WTC11 (cell line): ENCODE data around the gene SERPINB1. TPM values are rescaled to one million over a fixed set of nuclear protein-coding genes. Genes with fewer than 3 reads are reported as not detected.

Experiments used
- ATAC-seq: fragments of 200-7000 bp; cut with Tn5 transposase; 2 replicates; pipeline ENCODE4 v1.10.0; 2021; ENCODE audit warnings: mild to moderate bottlenecking, moderate library complexity
- CTCF ChIA-PET: fragments of 300-600 bp; sonication (Branson Sonifier 250); formaldehyde crosslinking; loops from one replicate; lab custom pipeline; 2021; ENCODE audit warnings: antibody characterized with exemption; lab: Charles Lee
- POLR2A ChIA-PET: fragments of 350-600 bp; sonication (Branson Sonifier 250); formaldehyde crosslinking; loops from one replicate; lab custom pipeline; 2021; ENCODE audit warnings: antibody characterized with exemption; lab: Charles Lee
- DNase-seq: peaks from one replicate; pipeline ENCODE4 v3.0.0; 2021; ENCODE audit warnings: low spot score
- H3K27ac Mint-ChIP-seq: 2 replicates; pipeline ENCODE4 v1.8.0; 2021; ENCODE audit warnings: mixed read lengths
- H3K27me3 Mint-ChIP-seq: 2 replicates; pipeline ENCODE4 v1.8.0; 2021; ENCODE audit warnings: low read depth, mild to moderate bottlenecking, moderate library complexity, mixed read lengths
- H3K36me3 Mint-ChIP-seq: 2 replicates; pipeline ENCODE4 v1.8.0; 2021; ENCODE audit warnings: mixed read lengths
- H3K4me1 Mint-ChIP-seq: 2 replicates; pipeline ENCODE4 v1.8.0; 2022; ENCODE audit warnings: mixed read lengths
- H3K4me3 Mint-ChIP-seq: 2 replicates; pipeline ENCODE4 v1.8.0; 2021; ENCODE audit warnings: mild to moderate bottlenecking, moderate library complexity, mixed read lengths
- H3K9me3 Mint-ChIP-seq: 2 replicates; pipeline ENCODE4 v1.8.0; 2021; ENCODE audit warnings: mixed read lengths
- ATF6 ChIP-seq: sonication (generic); formaldehyde crosslinking; IDR thresholded peaks from 2 replicates; pipeline ENCODE4 v1.8.1; 2023; ENCODE audit warnings: mild to moderate bottlenecking, missing genetic modification reagents
- FOXP1 ChIP-seq: sonication (generic); formaldehyde crosslinking; IDR thresholded peaks from 2 replicates; pipeline ENCODE4 v1.8.0; 2022; ENCODE audit warnings: missing genetic modification reagents, mild to moderate bottlenecking, moderate library complexity, borderline replicate concordance
- GRHL2 ChIP-seq: fragments of 250-450 bp; sonication (Bioruptor Pico); IDR thresholded peaks from 2 replicates; pipeline ENCODE4 v1.8.0; 2022; ENCODE audit warnings: mild to moderate bottlenecking, moderate library complexity; ENCODE audit not compliant: insufficient replicate concordance, severe bottlenecking
- GTF2I ChIP-seq: fragments of 250-450 bp; sonication (Bioruptor Pico); conservative IDR thresholded peaks from 2 replicates; pipeline ENCODE4 v1.4.0; 2021; ENCODE audit warnings: mild to moderate bottlenecking
- HMGA2 ChIP-seq: fragments of 250-450 bp; sonication (Bioruptor Pico); IDR thresholded peaks from 2 replicates; pipeline ENCODE4 v1.4.0; 2021; ENCODE audit warnings: mild to moderate bottlenecking, moderate library complexity
- JUN ChIP-seq: sonication (generic); formaldehyde crosslinking; IDR thresholded peaks from 2 replicates; pipeline ENCODE4 v1.8.0; 2023; ENCODE audit warnings: mild to moderate bottlenecking, missing genetic modification reagents
- KAT7 ChIP-seq: sonication (generic); formaldehyde crosslinking; IDR thresholded peaks from 2 replicates; pipeline ENCODE4 v1.8.1; 2023; ENCODE audit warnings: missing genetic modification reagents, mild to moderate bottlenecking, borderline replicate concordance
- MYBL2 ChIP-seq: sonication (generic); formaldehyde crosslinking; IDR thresholded peaks from 2 replicates; pipeline ENCODE4 v1.8.1; 2023; ENCODE audit warnings: mild to moderate bottlenecking, moderate library complexity, missing genetic modification reagents
- PRRX2 ChIP-seq: fragments of 250-450 bp; sonication (Bioruptor Pico); IDR thresholded peaks from 2 replicates; pipeline ENCODE4 v1.8.0; 2021; ENCODE audit warnings: mild to moderate bottlenecking
- TCF7 ChIP-seq: sonication (generic); formaldehyde crosslinking; IDR thresholded peaks from 2 replicates; pipeline ENCODE4 v1.8.0; 2022; ENCODE audit warnings: mild to moderate bottlenecking, low read depth, missing genetic modification reagents, moderate library complexity
- ZNF121 ChIP-seq: sonication (generic); formaldehyde crosslinking; IDR thresholded peaks from 2 replicates; pipeline ENCODE4 v1.8.0; 2023; ENCODE audit warnings: missing genetic modification reagents
- ZNF416 ChIP-seq: fragments of 250-450 bp; sonication (Bioruptor Pico); IDR thresholded peaks from 2 replicates; pipeline ENCODE4 v1.9.0; 2021; ENCODE audit warnings: mild to moderate bottlenecking, inconsistent platforms
- ZNF425 ChIP-seq: fragments of 250-450 bp; sonication (Bioruptor Pico); conservative IDR thresholded peaks from 2 replicates; pipeline ENCODE4 v1.9.0; 2021; ENCODE audit warnings: mild to moderate bottlenecking
- ZNF512 ChIP-seq: sonication (generic); formaldehyde crosslinking; IDR thresholded peaks from 2 replicates; pipeline ENCODE4 v1.8.1; 2022; ENCODE audit warnings: missing genetic modification reagents, borderline replicate concordance
- ZNF532 ChIP-seq: fragments of 250-450 bp; sonication (Bioruptor Pico); IDR thresholded peaks from 2 replicates; pipeline ENCODE4 v1.9.0; 2021; ENCODE audit warnings: mild to moderate bottlenecking, borderline replicate concordance
- total RNA-seq: library from RNA; stranded (reverse); gene quantifications from 3 replicates; pipeline ENCODE4 v1.2.3, GENCODE V29; 2021
- TF ChIP-seq, protein P1 (sequence below): sonication (generic); formaldehyde crosslinking; IDR thresholded peaks from 2 replicates; pipeline ENCODE4 v1.8.1; 2022; ENCODE audit warnings: low read depth, mild to moderate bottlenecking, moderate library complexity, missing genetic modification reagents, borderline replicate concordance
- TF ChIP-seq, protein P2 (sequence below): sonication (generic); formaldehyde crosslinking; IDR thresholded peaks from 2 replicates; pipeline ENCODE4 v1.8.1; 2023; ENCODE audit warnings: mild to moderate bottlenecking, missing genetic modification reagents, moderate library complexity

Gene SERPINB1
- total RNA-seq, 1 experiment from 2014 or later, result 14.8 TPM

- no peak for TF ChIP-seq PRRX2
These were observed 33.9 kb upstream of the SERPINB1 start (continued) for GRCh38 chr6:2875359-2876191.

DNA sequence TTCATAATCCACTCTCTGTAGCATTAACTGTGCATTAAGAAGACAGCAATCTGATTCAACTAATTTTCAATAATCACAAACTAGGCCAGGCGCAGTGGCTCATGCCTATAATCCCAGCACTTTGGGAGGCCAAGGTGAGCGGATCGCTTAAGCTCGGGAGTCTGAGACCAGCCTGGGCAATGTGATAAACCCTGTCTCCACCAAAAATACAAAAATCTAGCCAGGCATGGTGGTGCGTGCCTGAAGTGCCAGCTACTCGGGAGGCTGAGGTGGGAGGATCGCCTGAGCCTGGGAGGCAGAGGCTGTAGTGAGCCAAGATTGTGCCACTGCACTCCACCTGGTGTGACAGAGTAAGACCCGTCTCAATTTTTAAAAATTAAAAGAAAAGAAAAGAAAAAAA, 32.0 kb upstream of the SERPINB1 start:
- H3K27ac Mint-ChIP-seq, result no peak overlapping the region
- H3K4me1 Mint-ChIP-seq, result peaks cover 57% of the 10 kb centered on the region
- CTCF ChIA-PET, result no interaction called here
- DNase-seq (no peak), ATAC-seq (no peak)
- peaks cover 14% of the 10 kb centered on the region for H3K9me3 Mint-ChIP-seq
- no peak overlapping the region for H3K4me3 Mint-ChIP-seq
- H3K27me3 Mint-ChIP-seq, result peaks cover 22% of the 10 kb centered on the region
- TF ChIP-seq, protein P1, sequence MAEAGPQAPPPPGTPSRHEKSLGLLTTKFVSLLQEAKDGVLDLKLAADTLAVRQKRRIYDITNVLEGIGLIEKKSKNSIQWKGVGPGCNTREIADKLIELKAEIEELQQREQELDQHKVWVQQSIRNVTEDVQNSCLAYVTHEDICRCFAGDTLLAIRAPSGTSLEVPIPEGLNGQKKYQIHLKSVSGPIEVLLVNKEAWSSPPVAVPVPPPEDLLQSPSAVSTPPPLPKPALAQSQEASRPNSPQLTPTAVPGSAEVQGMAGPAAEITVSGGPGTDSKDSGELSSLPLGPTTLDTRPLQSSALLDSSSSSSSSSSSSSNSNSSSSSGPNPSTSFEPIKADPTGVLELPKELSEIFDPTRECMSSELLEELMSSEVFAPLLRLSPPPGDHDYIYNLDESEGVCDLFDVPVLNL (CRISPR knock-in tag), result no peak
- TF ChIP-seq JUN (CRISPR knock-in tag) (no peak), ZNF532 (CRISPR knock-in tag) (no peak), FOXP1 (CRISPR knock-in tag) (no peak), MYBL2 (no peak), ZNF121 (no peak), KAT7 (CRISPR knock-in tag) (no peak), GTF2I (CRISPR knock-in tag) (no peak), GRHL2 (CRISPR knock-in tag) (no peak), ZNF512 (no peak), TCF7 (CRISPR knock-in tag) (no peak), ZNF425 (no peak), HMGA2 (no peak), ZNF416 (no peak), ATF6 (CRISPR knock-in tag) (no peak)
- TF ChIP-seq, protein P2, sequence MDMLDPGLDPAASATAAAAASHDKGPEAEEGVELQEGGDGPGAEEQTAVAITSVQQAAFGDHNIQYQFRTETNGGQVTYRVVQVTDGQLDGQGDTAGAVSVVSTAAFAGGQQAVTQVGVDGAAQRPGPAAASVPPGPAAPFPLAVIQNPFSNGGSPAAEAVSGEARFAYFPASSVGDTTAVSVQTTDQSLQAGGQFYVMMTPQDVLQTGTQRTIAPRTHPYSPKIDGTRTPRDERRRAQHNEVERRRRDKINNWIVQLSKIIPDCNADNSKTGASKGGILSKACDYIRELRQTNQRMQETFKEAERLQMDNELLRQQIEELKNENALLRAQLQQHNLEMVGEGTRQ (CRISPR knock-in tag), result no peak
- POLR2A ChIA-PET, result no interaction called here
- H3K36me3 Mint-ChIP-seq, result 0 out of 2 replicates have a peak, but pooled peaks cover 3% of the 10 kb centered on the region
